Heart left ventricle (tissue), 13 donors: ENCODE measurements around the gene PNKP.

Experiments used
- POLR2A ChIP-seq, 2 donors: fragments of 450-650 bp; IDR thresholded peaks; one replicate each; pipeline ENCODE4 v1.6.1; 2017; ENCODE audit warnings: antibody characterized with exemption in 2 of 2, mild to moderate bottlenecking in 2 of 2, moderate library complexity in 2 of 2
- TF ChIP-seq, protein P1 (sequence below), 12 donors: fragments of 200-600 bp; sonication (generic) in 4 of 12; IDR thresholded peaks; one replicate each; pipeline versions ENCODE4 v1.5.0 to v1.8.0; 2018 to 2022; ENCODE audit warnings: antibody characterized with exemption in 12 of 12, mild to moderate bottlenecking in 5 of 12
- donor health status: ischemic (EF 13 %, LVEDD 7.1; RV severe dilation, severe dysfunction).
- donor health status: DM: no; HTN: yes; CAD: no.
- donor health status: DM: no; HTN: no; CAD: no.
- donor health status: ischemic (EF 25% LVEDD 6.9; RV normal size, moderate dysfunction).
- donor health status: ischemic (EF 25% LVEDD 5.7; RV mildly dilated, moderate dysfunction).
- donor health status: ischemic (EF 35%, LVEDD 5.7; RV mildly dilated, moderate dysfunction).
- donor health status: nonischemic (EF 11% LVEDD 7.7; RV severe dilation, severe dysfunction).
- donor health status: DM: yes; HTN: yes; CAD: no.
- donor health status: PGD.
- donor health status: ischemic (EF 29% LVEDD 5.4; RV normal size, mild dysfunction).
- donor health status: nonischemic (EF 23%, LVEDD 6.1; RV moderate dilation, normal function).

GRCh38 chr19:49855277-49855675 lies 12.1 kb downstream of the PNKP start:
- TF ChIP-seq, protein P1, sequence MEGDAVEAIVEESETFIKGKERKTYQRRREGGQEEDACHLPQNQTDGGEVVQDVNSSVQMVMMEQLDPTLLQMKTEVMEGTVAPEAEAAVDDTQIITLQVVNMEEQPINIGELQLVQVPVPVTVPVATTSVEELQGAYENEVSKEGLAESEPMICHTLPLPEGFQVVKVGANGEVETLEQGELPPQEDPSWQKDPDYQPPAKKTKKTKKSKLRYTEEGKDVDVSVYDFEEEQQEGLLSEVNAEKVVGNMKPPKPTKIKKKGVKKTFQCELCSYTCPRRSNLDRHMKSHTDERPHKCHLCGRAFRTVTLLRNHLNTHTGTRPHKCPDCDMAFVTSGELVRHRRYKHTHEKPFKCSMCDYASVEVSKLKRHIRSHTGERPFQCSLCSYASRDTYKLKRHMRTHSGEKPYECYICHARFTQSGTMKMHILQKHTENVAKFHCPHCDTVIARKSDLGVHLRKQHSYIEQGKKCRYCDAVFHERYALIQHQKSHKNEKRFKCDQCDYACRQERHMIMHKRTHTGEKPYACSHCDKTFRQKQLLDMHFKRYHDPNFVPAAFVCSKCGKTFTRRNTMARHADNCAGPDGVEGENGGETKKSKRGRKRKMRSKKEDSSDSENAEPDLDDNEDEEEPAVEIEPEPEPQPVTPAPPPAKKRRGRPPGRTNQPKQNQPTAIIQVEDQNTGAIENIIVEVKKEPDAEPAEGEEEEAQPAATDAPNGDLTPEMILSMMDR (IDR thresholded peaks at IDR 0.05) = no peak
- no peak for TF ChIP-seq POLR2A (IDR thresholded peaks at IDR 0.05)
